ENCODE measurements around the gene CACNA1G.

Gene CACNA1G

DNA sequence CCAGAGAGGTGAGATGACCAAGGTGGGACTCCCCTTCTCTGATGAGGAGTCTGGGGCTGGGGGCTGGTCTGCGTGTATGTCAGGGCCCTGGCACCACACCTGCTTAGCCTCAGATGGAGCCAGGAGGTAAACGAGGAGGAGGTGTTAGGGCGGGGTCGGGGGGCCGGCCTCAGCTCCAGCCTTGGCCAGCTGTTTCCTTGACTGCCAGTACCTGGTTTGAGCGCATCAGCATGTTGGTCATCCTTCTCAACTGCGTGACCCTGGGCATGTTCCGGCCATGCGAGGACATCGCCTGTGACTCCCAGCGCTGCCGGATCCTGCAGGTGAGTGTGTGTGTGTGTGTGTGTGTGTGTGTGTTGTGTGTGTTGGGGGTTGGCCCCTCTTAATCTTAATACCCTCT, 8.1 kb downstream of the CACNA1G start:
- DNase-seq (ENCODE audit: low read depth), result no peak

GRCh38 chr17:50569592-50569991, 9.1 kb downstream of the CACNA1G start:
- no peak for DNase-seq (ENCODE audit: low read depth)

GRCh38 chr17:50570032-50570431, 9.5 kb downstream of the CACNA1G start:
- DNase-seq (ENCODE audit: low read depth), result no peak

DNA sequence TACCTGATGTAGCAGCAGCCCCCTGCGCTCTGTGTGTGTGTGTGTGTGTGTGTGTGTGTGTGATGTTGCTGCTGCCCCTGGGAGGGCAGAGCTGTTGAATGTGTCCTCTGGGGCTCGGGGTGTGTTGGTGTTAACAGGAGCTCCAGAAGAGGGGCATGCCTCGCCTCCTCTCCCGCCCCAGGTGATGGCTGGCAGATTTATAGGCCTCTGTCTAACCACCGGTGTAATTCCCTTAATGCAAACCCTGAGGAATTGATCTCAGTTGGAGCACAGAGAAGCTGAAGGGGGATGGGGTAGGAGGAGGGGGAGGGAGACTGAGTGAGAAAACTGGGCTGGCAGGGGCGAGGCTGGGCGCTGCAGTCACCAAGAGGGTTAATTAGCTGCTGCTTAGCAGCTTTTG, 10.0 kb downstream of the CACNA1G start:
- DNase-seq (ENCODE audit: low read depth), result no peak

DNA sequence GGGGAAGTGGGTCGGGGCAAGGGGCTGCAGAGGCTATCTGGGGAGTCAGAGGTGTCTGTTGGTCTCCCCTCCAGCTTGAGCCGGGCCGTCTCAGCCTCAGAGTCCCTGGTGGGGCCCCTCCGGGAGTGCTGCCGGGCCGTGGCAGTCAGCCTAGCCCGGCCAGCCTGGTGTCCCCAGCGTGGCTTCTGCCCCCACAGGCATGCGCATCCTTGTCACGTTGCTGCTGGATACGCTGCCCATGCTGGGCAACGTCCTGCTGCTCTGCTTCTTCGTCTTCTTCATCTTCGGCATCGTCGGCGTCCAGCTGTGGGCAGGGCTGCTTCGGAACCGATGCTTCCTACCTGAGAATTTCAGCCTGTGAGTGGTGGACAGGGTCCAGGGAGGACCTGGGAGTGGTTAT, 11.2 kb downstream of the CACNA1G start:
- DNase-seq (ENCODE audit: low read depth), result no peak

GRCh38 chr17:50572541-50572940, 12.0 kb downstream of the CACNA1G start:
- DNase-seq (ENCODE audit: low read depth), result no peak

DNA sequence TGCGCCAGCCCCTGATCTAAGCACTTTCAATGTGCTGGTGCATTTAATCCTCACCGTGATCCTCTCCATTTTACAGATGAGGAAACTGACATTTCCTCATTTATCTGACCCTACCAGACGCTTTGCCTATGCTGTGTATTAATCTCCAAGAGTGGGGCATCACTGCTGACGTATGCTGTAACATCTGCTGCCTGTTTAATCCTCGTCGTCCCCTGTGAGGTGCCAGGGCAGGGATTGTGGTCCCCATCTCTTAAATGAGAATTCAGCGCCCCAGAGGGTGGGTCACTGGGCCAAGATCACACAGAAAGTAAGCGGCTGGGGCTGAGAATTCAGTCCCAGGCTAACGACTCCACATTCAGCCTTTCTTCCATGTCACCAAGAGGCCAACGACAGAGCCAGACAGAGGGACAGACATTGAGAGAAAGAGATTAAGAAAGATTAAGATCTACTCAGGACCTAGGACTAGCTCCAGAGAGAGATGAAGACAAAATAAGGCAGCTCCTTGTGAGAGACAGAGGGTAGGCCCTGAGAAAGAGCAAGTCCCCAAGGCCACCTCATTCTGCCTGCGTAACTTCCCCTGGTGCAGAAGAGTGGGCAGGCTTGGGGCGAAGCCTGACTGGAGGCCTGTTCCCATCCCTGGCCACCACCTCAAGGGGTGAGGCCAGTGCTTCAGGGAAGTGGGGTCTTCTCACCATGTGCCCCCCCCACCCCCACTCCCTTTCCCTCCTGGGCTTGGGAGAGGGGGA, 13.5 kb downstream of the CACNA1G start:
- DNase-seq (ENCODE audit: low read depth), result no peak

GRCh38 chr17:50575581-50576210, 15.2 kb downstream of the CACNA1G start:
- DNase-seq (ENCODE audit: low read depth), result no peak

GRCh38 chr17:50576864-50577263, 16.3 kb downstream of the CACNA1G start:
- DNase-seq (ENCODE audit: low read depth), result no peak

- no peak for DNase-seq (ENCODE audit: low read depth)
Observed at GRCh38 chr17:50577451-50577954, 17.0 kb downstream of the CACNA1G start.

- no peak for DNase-seq (ENCODE audit: low read depth)
Observed at GRCh38 chr17:50578173-50578572, 17.7 kb downstream of the CACNA1G start.

GRCh38 chr17:50579399-50579798, 18.9 kb downstream of the CACNA1G start:
- no peak for DNase-seq (ENCODE audit: low read depth)

GRCh38 chr17:50580646-50581045, 20.1 kb downstream of the CACNA1G start:
- DNase-seq (ENCODE audit: low read depth), result no peak

GRCh38 chr17:50581316-50581715, 20.8 kb downstream of the CACNA1G start:
- no peak for DNase-seq (ENCODE audit: low read depth)

DNA sequence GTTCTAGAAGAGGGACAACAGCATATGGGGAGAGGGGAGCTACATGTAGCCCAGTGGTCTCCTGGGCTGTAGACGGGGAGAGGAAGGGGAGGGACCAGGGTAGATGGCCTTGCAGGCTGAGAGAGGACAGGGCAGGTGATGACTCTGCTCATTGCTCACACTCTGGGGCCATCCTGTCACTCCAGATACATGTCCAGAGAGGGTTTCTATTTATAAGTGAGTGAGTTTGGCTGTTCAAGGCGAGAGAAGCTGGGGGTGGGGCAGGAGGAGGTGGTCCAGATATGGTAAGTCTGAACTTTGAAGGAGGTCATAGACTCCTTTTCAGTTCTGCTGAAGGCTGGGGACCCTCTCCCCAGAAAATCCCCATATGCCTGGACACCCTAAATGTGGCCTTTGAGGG, 22.2 kb downstream of the CACNA1G start:
- no peak for DNase-seq (ENCODE audit: low read depth)

GRCh38 chr17:50583641-50584040, 23.1 kb downstream of the CACNA1G start:
- no peak for DNase-seq (ENCODE audit: low read depth)

DNA sequence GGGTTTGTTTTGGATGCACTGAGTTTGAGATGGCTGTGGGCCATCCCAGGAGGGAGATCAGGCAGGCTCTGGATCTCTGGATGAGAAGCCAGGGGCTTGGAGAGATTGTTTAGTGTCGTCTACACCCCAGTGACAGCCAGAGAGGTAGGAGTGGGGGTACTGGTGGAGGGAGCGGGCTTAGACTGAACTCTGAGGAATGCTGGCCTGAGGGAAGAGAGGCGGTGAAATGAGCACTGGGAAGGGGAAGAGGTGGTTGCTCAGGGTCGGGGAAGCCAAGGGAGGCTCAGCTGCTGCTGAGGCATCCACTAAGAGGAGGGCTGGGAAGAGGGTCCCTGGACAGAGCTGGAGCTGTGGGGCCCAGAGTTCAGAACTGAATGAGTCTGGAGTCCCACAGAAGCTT, 23.6 kb downstream of the CACNA1G start:
- no peak for DNase-seq (ENCODE audit: low read depth)

DNA sequence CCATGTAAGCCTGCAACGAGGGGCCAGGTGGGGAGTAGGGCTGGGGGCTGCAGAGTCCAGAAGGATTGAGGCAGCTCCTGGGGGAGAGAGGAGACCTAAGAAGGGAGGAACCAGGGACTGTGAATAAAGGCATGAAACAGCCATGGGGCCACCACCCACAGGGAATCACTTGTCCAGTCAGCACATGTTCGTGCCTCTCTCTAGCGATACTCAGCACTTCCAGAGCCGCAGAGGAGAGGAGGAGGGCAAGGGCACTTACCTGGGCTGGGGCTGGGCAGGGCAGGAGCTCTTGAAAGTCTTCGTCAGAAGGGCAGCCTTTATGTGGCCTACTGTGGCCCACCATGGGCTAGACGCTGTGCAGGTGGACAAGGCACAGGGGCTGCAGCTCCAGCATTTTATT, 24.2 kb downstream of the CACNA1G start:
- DNase-seq (ENCODE audit: low read depth), result no peak

- DNase-seq (ENCODE audit: low read depth), result no peak
Observed at GRCh38 chr17:50585346-50585745, 24.8 kb downstream of the CACNA1G start.

GRCh38 chr17:50585891-50586290, 25.4 kb downstream of the CACNA1G start:
- DNase-seq (ENCODE audit: low read depth), result no peak

- DNase-seq (ENCODE audit: low read depth), result no peak
Observed at GRCh38 chr17:50586421-50587247, 26.1 kb downstream of the CACNA1G start.

DNA sequence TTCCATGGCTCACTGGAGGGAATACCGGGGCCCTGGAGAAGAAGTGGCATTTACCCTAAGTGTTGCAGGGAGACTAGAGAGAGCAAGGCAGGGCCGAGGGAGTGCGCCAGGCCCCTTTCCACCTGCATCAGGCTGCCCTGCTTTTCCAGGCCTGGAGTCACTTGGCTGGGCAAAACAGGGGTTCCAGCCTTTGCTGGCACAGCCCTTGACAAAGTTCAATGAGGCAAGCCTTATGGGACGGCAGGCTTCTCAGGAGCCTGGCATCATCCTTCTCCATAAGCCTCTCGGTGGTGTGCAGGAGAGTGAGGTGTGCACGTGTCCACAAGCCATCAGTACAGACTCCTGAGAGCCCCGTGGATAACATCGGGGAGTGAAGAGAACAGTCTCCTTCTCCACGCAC, 27.1 kb downstream of the CACNA1G start:
- DNase-seq (ENCODE audit: low read depth), result no peak
